ENCODE measurements around the gene PSEN2.

DNA sequence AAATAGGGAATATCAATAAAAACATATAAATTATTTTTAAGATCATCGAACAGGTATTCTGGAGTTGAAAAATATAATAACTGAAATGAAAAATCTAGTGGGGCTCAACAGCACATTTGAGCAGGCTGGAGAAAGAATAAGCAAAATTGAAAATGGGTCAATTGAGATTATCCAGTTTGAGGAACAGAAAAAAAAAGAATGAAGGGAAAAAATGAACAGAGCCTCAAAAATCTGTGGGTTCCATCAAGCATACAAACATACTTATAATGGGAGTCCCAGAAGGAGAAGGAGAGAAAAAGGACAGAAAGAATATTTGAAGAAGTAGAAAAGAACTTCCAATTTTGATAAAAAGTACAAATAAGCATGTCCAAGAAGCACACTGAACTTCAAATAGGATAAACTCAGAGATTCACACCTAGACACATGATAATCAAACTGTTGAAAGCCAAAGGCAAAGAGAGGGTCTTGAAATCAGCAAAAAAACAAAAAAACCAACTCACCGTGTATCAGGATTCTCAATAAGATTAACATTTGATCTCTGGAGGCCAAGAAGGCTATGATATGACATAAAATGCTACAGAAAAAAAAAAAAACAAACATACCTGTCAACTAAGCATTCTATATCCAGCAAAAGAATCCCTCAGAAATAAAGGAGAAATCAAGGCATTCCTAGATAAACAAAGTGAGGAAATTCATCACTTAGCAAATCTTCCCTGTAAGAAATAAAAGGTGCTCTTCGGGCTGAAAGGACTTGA, 64.2 kb downstream of the PSEN2 start:
- TF ChIP-seq, protein P1, sequence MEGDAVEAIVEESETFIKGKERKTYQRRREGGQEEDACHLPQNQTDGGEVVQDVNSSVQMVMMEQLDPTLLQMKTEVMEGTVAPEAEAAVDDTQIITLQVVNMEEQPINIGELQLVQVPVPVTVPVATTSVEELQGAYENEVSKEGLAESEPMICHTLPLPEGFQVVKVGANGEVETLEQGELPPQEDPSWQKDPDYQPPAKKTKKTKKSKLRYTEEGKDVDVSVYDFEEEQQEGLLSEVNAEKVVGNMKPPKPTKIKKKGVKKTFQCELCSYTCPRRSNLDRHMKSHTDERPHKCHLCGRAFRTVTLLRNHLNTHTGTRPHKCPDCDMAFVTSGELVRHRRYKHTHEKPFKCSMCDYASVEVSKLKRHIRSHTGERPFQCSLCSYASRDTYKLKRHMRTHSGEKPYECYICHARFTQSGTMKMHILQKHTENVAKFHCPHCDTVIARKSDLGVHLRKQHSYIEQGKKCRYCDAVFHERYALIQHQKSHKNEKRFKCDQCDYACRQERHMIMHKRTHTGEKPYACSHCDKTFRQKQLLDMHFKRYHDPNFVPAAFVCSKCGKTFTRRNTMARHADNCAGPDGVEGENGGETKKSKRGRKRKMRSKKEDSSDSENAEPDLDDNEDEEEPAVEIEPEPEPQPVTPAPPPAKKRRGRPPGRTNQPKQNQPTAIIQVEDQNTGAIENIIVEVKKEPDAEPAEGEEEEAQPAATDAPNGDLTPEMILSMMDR (IDR thresholded peaks at IDR 0.05): no peak
- TF ChIP-seq POLR2A (IDR thresholded peaks at IDR 0.05) (no peak), POLR2AphosphoS5 (IDR thresholded peaks at IDR 0.05) (no peak)
